Esophagus squamous epithelium (tissue), 5 donors: ENCODE data around the gene LCAT. TPM values are rescaled to one million over a fixed set of nuclear protein-coding genes. Genes with fewer than 3 reads are reported as not detected.

Source experiments
- DNase-seq: peaks from one replicate; lab custom pipeline; 2025; lab: John Stamatoyannopoulos, UW
- H3K27ac ChIP-seq, 4 donors: fragments of 200-600 bp; sonication (generic); one replicate each; pipeline ENCODE4 v1.5.1; 2016 to 2019; ENCODE audit warnings: mild to moderate bottlenecking in 1 of 4
- H3K27me3 ChIP-seq, 4 donors: fragments of 200-600 bp; sonication (generic); 1 replicate in 3 of 4; 2 replicates in 1 of 4; pipeline versions ENCODE4 v1.5.1 to v1.6.0; 2017 to 2021; ENCODE audit warnings: antibody characterized with exemption in 1 of 4
- H3K36me3 ChIP-seq, 3 donors: fragments of 200-600 bp; sonication (generic); one replicate each; pipeline ENCODE4 v1.5.1; 2016 to 2019
- H3K4me1 ChIP-seq, 3 donors: fragments of 200-600 bp; sonication (generic); one replicate each; pipeline ENCODE4 v1.5.1; 2017 to 2019
- H3K4me3 ChIP-seq, 4 donors: fragments of 200-600 bp; sonication (generic); 1 replicate in 3 of 4; 2 replicates in 1 of 4; pipeline ENCODE4 v1.5.1; 2016 to 2019; ENCODE audit warnings: mild to moderate bottlenecking in 2 of 4, moderate library complexity in 1 of 4
- H3K9me3 ChIP-seq, 3 donors: fragments of 200-600 bp; sonication (generic); one replicate each; pipeline ENCODE4 v1.5.1; 2016 to 2019
- CTCF ChIP-seq, 6 experiments: fragments of 450-650 bp in 4 of 6; fragments of 200-600 bp in 2 of 6; sonication (generic) in 2 of 6; IDR thresholded peaks; one replicate each; pipeline ENCODE4 v1.5.1; 2016 to 2019; ENCODE audit warnings: antibody characterized with exemption in 6 of 6, mild to moderate bottlenecking in 4 of 6, moderate library complexity in 4 of 6
- POLR2A ChIP-seq, 4 donors: fragments of 450-650 bp; IDR thresholded peaks; one replicate each; pipeline ENCODE4 v1.6.1; 2017; ENCODE audit warnings: antibody characterized with exemption in 4 of 4, mild to moderate bottlenecking in 4 of 4, moderate library complexity in 3 of 4
- WGBS, 2 donors: methylation state at CpG; one replicate each; pipeline ENCODE4 v1.1.5; 2018; 5-methylcytosine and 5-hydroxymethylcytosine counted together
- intact Hi-C: fragments of 100-400 bp; cut with DNase I; formaldehyde crosslinking; loops from one replicate; pipeline ENCODE4 v1.15.0; 2022
- total RNA-seq, 4 donors: library from RNA; depleted of rRNA; stranded (reverse); fragments of >200 nt; gene quantifications; one replicate each; pipeline ENCODE4 v1.1.0, GENCODE V29; 2016
- donor health status: DM: yes; HTN: yes; CAD: no.

LCAT gene
- 10 to 100 TPM in 1 of 4 donors, 1 to 10 TPM in 3; 1.2 to 12.4 (median 3.8) TPM for total RNA-seq

DNA sequence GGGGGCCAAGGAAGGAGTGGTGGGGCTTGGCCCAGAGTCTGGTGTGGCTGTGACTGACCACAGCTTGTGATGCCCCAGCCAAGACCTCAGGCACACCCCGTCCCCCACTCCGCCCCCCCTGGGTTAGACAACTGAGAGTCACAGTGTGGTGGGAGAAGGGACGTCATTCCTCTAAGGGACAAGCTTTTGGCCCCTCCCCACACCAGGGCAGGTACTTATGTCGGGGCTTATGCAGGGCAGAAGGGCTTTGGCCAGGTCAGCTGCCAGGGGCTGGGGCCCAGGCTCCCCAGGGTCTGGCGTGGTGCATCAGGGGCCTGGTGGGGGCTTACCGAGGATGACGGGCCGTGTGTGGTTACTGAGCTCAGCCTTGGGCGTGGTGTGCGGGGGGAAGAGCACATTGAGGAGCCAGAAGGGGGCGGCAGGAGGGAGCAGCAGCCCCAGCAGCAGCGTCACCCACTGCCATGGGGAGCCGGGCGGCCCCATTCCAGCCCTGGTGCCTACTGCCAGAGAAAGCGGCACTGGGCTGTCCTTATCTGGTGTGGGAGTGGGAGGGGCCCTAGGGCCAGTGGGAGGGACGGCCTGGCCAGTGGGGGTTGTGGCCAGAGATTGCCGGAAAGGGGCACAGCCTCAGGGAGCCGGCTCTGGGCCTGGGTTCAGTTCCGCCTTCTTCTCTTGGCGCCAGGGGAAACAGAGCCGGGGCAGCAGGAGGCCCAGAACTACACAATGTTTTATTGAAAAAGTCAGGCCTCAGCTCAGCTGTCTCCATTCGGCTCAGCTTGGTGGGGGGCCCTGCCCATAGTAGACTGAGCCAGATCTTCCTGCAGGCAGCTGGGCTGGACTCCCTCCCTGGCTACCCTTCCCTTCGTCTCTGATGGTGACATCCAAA, at the start of gene LCAT:
LCAT (minus strand) TSS at position 502 of the 886 bp plus-strand sequence; CDS start at position 483, 19 bp downstream.
- Histone ChIP-seq H3K36me3 (peaks cover 24 to 87% (median 36%) of the 10 kb centered on the region in 3 donors), H3K27ac (peak within 1 kb of the TSS; percentile 55 to 88 (median 76)), H3K4me3 (peak within 1 kb of the TSS in 1 of 4 donors; percentile 32), H3K27me3 (no peaks in the 10 kb centered on the region), H3K9me3 (no peaks in the 10 kb centered on the region), H3K4me1 (peaks cover 0 to 68% (median 16%) of the 10 kb centered on the region in 3 donors)
- no peak for DNase-seq
- WGBS, 2 donors, result 68 to 70% methylated on average over 3 to 11 of the region's 23 CpGs
- intact Hi-C loops, result no loop called here
- TF ChIP-seq CTCF (IDR thresholded peaks at IDR 0.05), result no peak
- no peak for TF ChIP-seq POLR2A (IDR thresholded peaks at IDR 0.05)

- Histone ChIP-seq H3K4me1 (peaks cover 10 to 15% (median 14%) of the 10 kb centered on the region in 3 donors), H3K27me3 (no peaks in the 10 kb centered on the region), H3K27ac (peak overlapping the region; percentile 76 to 84 (median 82)), H3K4me3 (peak overlapping the region; percentile 21 to 61 (median 43)), H3K36me3 (no peaks in the 10 kb centered on the region), H3K9me3 (no peaks in the 10 kb centered on the region)
- TF ChIP-seq POLR2A (IDR thresholded peaks at IDR 0.05) (no peak), CTCF (IDR thresholded peaks at IDR 0.05) (peak; percentile 98 to 100 (median 99))
- WGBS, 2 donors, result 0% methylated on average over 6 of the region's 39 CpGs; no CpG with 5 or more reads in 1 of the 2 donors
- peak; percentile 61 for DNase-seq
- intact Hi-C loops, result loop anchor here (5.0 kb wide), 1 partner anchor 49 kb away; no protein-coding TSS in a partner anchor
Measured at GRCh38 chr16:67993207-67994039, 49.5 kb upstream of the LCAT start.

DNA sequence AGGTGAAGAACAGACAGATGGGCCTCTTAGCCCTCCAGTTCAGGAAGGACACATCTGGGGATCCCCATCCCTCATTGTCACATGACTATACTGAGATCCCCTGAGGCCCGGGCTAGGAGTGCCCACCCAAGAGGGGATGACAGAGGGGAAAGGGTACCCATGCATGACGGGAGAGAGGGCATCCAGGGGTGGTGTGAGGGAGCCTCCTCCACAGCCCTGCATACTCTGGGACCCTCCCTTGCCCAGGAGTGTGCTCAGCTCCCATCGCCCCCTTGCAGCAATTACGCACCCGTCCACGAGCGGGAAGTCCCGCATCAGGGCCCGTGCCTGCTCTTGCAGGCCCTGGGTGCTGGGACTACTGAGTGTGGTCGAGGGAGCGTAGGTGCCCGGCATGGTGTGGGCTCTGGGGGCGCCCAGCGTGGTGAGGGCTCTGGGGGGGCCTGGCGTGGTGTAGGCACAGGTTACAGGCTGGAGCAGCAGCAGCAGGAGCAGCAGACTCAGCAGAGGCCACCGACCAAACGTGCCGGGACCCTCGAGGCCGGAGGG, 48.8 kb upstream of the LCAT start:
- intact Hi-C loops, result loop anchor here (5.0 kb wide), 1 partner anchor 50 kb away; no protein-coding TSS in a partner anchor

DNA sequence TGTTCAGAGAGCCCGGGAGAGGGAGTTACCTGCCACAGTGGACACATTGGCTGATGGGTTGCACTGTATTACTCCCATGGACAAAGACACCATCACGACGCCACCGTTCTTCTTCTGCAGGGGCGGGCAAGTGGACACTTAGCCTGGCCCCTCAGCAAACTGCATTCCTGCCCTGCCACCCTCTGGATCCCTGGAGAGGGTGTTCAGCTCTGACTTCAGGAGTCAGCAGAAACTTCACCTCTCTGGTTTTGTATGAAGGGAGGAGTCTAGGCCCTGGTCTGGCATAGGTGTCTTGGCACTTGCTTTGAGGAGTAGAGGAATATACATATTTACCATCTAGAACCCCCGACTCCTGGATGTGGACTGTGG, 46.1 kb upstream of the LCAT start:
- Histone ChIP-seq H3K36me3 (no peaks in the 10 kb centered on the region), H3K27ac (no peak overlapping the region), H3K4me1 (peaks cover 10 to 23% (median 14%) of the 10 kb centered on the region in 3 donors), H3K27me3 (no peaks in the 10 kb centered on the region), H3K4me3 (no peak overlapping the region), H3K9me3 (no peaks in the 10 kb centered on the region)
- no peak for DNase-seq
- TF ChIP-seq POLR2A (IDR thresholded peaks at IDR 0.05) (no peak), CTCF (IDR thresholded peaks at IDR 0.05) (no peak)
- 81% methylated on average over 2 of the region's 6 CpGs; no CpG with 5 or more reads in 1 of the 2 donors for WGBS, 2 donors
- intact Hi-C loops, result loop anchor here (5.0 kb wide), 1 partner anchor 52 kb away; no protein-coding TSS in a partner anchor

More for the DNA sequence above, 48.8 kb upstream of the LCAT start:
- Histone ChIP-seq H3K4me3 (peak overlapping the region in 2 of 4 donors; percentile 43 to 61), H3K36me3 (no peaks in the 10 kb centered on the region), H3K9me3 (no peaks in the 10 kb centered on the region), H3K27ac (peak overlapping the region; percentile 76 to 84 (median 82)), H3K4me1 (peaks cover 10 to 15% (median 14%) of the 10 kb centered on the region in 3 donors), H3K27me3 (no peaks in the 10 kb centered on the region)
- no peak for DNase-seq
- WGBS, 2 donors, result 66 to 76% methylated on average over 5 to 9 of the region's 20 CpGs
- TF ChIP-seq CTCF (IDR thresholded peaks at IDR 0.05) (no peak), POLR2A (IDR thresholded peaks at IDR 0.05) (no peak)
